K562 (cell line): ENCODE data around the gene SLC12A9. TPM values are rescaled to one million over a fixed set of nuclear protein-coding genes. Genes with fewer than 3 reads are reported as not detected.

Experiments used
- ARID1B ChIP-seq: fragments of 450-650 bp; IDR thresholded peaks from 2 replicates; pipeline ENCODE4 v1.6.1; 2016; ENCODE audit warnings: antibody characterized with exemption, mild to moderate bottlenecking, inconsistent platforms
- ATF7 ChIP-seq: fragments of 450-650 bp; IDR thresholded peaks from 2 replicates; pipeline ENCODE4 v1.7.1; 2014; ENCODE audit warnings: mild to moderate bottlenecking, moderate library complexity
- BRF1 ChIP-seq: IDR thresholded peaks from 3 replicates; pipeline ENCODE4 v1.6.1; 2011; ENCODE audit warnings: borderline replicate concordance, mild to moderate bottlenecking; ENCODE audit not compliant: insufficient read length; ENCODE audit errors: extremely low read depth
- C11orf30 ChIP-seq: fragments of 450-650 bp; IDR thresholded peaks from 2 replicates; pipeline ENCODE4 v1.6.1; 2016; ENCODE audit warnings: low read depth, mild to moderate bottlenecking
- EP400 ChIP-seq: fragments of 450-650 bp; IDR thresholded peaks from 2 replicates; pipeline ENCODE4 v1.6.1; 2017; ENCODE audit warnings: antibody characterized with exemption, mild to moderate bottlenecking, moderate library complexity
- GABPB2 ChIP-seq: fragments of 250-450 bp; sonication (Bioruptor Pico); conservative IDR thresholded peaks from 2 replicates; pipeline ENCODE4 v1.5.1; 2021; ENCODE audit warnings: mild to moderate bottlenecking
- HIVEP1 ChIP-seq: fragments of 250-450 bp; sonication (Bioruptor Pico); IDR thresholded peaks from 2 replicates; pipeline ENCODE4 v1.4.0; 2020; ENCODE audit warnings: mild to moderate bottlenecking
- KAT2B ChIP-seq: IDR thresholded peaks from one replicate; pipeline ENCODE4 v1.6.1; 2012; ENCODE audit warnings: low read depth, mild to moderate bottlenecking, control low read depth, inconsistent platforms, low read length, moderate library complexity
- MTA1 ChIP-seq: fragments of 450-650 bp; IDR thresholded peaks from 2 replicates; pipeline ENCODE4 v1.6.1; 2017; ENCODE audit warnings: borderline replicate concordance
- NR2C2 ChIP-seq, 2 experiments: fragments of 200-800 bp in 1 of 2; sonication (Bioruptor generic) in 1 of 2; sonication (generic) in 1 of 2; formaldehyde crosslinking in 1 of 2; IDR thresholded peaks; 2 replicates each; pipeline versions ENCODE4 v1.6.1 to v1.8.0; 2016 to 2022; ENCODE audit warnings: mild to moderate bottlenecking in 1 of 2, missing compliant biosample characterization in 1 of 2, missing genetic modification characterization in 1 of 2, missing genetic modification reagents in 1 of 2
- NR3C1 ChIP-seq: sonication (generic); formaldehyde crosslinking; IDR thresholded peaks from 2 replicates; pipeline ENCODE4 v1.8.1; 2022; ENCODE audit warnings: missing genetic modification reagents
- PHB2 ChIP-seq: fragments of 450-650 bp; IDR thresholded peaks from 2 replicates; pipeline ENCODE4 v1.6.1; 2017; ENCODE audit warnings: low read depth
- SMAD2 ChIP-seq: fragments of 150-350 bp; IDR thresholded peaks from 2 replicates; pipeline ENCODE4 v1.6.1; 2014; ENCODE audit warnings: low read depth, mild to moderate bottlenecking, low read length
- ZBED1 ChIP-seq: IDR thresholded peaks from 2 replicates; pipeline ENCODE4 v1.6.1; 2014
- polyA plus RNA-seq, 8 experiments: library from polyadenylated mRNA; depleted of rRNA in 4 of 8; stranded (reverse) in 5 of 8; unstranded in 3 of 8; fragments of >200 nt; fragmentation: Nextera tagmentation in 2 of 8; fragmentation: Illumina TruSeq in 1 of 8; extraction: Ambion mirVana in 2 of 8; extraction: Trizol in 1 of 8; gene quantifications; 2 replicates each; pipeline versions ENCODE4 v1.2.1 to v1.2.3, GENCODE V29; 2011 to 2014; ENCODE audit warnings: inconsistent platforms in 1 of 8, missing spikeins in 1 of 8
- total RNA-seq, 7 experiments: library from RNA; depleted of rRNA in 6 of 7; stranded (reverse); fragments of >200 nt in 6 of 7; fragmentation: Illumina TruSeq in 2 of 7; extraction: Trizol in 2 of 7; gene quantifications; 2 replicates each; pipeline versions ENCODE4 v1.2.1 to v1.2.3, GENCODE V29; 2011 to 2021; ENCODE audit warnings: low replicate concordance in 1 of 7
- TF ChIP-seq, protein P1 (sequence below): fragments of 250-450 bp; sonication (Bioruptor Pico); IDR thresholded peaks from 2 replicates; pipeline ENCODE4 v1.4.0; 2020
- TF ChIP-seq, protein P2 (sequence below): sonication (generic); formaldehyde crosslinking; IDR thresholded peaks from 2 replicates; pipeline ENCODE4 v1.8.1; 2023; ENCODE audit warnings: missing genetic modification reagents, mild to moderate bottlenecking, borderline replicate concordance
- TF ChIP-seq, protein P3 (sequence below): sonication (generic); formaldehyde crosslinking; IDR thresholded peaks from 2 replicates; pipeline ENCODE4 v1.8.0; 2022; ENCODE audit warnings: mild to moderate bottlenecking, missing genetic modification reagents
- TF ChIP-seq, protein P4 (sequence below), 2 experiments: IDR thresholded peaks; 2 replicates each; pipeline ENCODE4 v1.6.1; 2012; ENCODE audit warnings: improper control_type of control experiment in 2 of 2, low read depth in 2 of 2, low read length in 2 of 2, borderline replicate concordance in 1 of 2

The SLC12A9 gene
- total and polyA plus RNA-seq, 9 of the 15 experiments (the other 6 are each of a cell fraction or from before 2014, with no cell fraction given) = 0.06 to 20.2 (median 10.7) TPM

DNA sequence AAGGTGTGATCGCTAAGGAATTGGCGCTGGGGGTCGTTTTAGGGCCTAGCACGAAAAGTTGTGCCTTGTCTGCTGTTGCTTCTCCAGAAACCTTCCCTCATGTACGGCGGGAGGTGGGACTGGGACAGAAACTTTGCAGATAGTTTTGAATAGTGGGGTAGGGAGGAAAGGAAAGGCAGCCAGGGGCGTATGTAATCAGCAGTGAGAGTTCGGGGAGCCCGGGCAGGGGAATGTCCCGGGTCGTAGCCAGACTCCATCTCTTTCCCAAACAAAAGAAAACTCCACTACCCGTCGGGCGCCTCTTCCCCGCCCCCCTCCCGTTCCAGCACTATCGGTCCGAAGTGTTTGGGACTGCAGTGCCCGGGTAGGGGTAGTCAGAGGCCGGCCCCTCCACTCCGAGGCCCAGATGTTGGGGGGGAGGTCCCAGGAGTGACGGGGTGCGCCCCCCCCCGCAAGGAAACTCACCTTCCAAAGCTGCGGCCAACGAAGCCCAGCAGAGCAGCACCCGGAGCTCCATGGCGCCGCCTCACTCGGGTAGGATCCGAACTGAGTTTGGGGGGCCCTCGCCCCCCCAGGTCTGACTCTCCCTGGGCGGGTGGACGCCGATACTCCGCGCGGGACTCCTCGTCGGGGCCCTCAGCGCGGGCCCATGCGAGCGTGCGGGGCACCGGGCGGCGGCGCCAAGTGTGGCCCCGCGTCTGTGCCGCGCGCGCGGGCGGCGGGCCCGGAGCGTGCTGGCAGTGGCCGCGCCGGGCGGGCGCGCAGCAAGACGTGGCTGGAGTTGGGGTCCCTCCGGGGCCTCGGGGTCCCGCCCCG, 25.8 kb upstream of the SLC12A9 start (continued):
- TF ChIP-seq GABPB2 (no peak), SMAD2 (no peak), C11orf30 (no peak), KAT2B (no peak), BRF1 (no peak), EP400 (no peak), HIVEP1 (CRISPR knock-in tag) (no peak), ZBED1 (no peak), NR3C1 (CRISPR knock-in tag) (no peak), ARID1B (no peak), ATF7 (no peak), MTA1 (no peak), NR2C2 (CRISPR knock-in tag; IDR thresholded peaks at IDR 0.05) (no peak), NR2C2 (tag; IDR thresholded peaks at IDR 0.05) (no peak), PHB2 (no peak)
- TF ChIP-seq, protein P1, sequence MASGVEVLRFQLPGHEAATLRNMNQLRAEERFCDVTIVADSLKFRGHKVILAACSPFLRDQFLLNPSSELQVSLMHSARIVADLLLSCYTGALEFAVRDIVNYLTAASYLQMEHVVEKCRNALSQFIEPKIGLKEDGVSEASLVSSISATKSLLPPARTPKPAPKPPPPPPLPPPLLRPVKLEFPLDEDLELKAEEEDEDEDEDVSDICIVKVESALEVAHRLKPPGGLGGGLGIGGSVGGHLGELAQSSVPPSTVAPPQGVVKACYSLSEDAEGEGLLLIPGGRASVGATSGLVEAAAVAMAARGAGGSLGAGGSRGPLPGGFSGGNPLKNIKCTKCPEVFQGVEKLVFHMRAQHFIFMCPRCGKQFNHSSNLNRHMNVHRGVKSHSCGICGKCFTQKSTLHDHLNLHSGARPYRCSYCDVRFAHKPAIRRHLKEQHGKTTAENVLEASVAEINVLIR (CRISPR knock-in tag) = no peak
- TF ChIP-seq, protein P2, sequence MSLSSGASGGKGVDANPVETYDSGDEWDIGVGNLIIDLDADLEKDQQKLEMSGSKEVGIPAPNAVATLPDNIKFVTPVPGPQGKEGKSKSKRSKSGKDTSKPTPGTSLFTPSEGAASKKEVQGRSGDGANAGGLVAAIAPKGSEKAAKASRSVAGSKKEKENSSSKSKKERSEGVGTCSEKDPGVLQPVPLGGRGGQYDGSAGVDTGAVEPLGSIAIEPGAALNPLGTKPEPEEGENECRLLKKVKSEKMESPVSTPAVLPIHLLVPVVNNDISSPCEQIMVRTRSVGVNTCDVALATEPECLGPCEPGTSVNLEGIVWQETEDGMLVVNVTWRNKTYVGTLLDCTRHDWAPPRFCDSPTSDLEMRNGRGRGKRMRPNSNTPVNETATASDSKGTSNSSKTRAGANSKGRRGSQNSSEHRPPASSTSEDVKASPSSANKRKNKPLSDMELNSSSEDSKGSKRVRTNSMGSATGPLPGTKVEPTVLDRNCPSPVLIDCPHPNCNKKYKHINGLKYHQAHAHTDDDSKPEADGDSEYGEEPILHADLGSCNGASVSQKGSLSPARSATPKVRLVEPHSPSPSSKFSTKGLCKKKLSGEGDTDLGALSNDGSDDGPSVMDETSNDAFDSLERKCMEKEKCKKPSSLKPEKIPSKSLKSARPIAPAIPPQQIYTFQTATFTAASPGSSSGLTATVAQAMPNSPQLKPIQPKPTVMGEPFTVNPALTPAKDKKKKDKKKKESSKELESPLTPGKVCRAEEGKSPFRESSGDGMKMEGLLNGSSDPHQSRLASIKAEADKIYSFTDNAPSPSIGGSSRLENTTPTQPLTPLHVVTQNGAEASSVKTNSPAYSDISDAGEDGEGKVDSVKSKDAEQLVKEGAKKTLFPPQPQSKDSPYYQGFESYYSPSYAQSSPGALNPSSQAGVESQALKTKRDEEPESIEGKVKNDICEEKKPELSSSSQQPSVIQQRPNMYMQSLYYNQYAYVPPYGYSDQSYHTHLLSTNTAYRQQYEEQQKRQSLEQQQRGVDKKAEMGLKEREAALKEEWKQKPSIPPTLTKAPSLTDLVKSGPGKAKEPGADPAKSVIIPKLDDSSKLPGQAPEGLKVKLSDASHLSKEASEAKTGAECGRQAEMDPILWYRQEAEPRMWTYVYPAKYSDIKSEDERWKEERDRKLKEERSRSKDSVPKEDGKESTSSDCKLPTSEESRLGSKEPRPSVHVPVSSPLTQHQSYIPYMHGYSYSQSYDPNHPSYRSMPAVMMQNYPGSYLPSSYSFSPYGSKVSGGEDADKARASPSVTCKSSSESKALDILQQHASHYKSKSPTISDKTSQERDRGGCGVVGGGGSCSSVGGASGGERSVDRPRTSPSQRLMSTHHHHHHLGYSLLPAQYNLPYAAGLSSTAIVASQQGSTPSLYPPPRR (CRISPR knock-in tag) = no peak
- TF ChIP-seq, protein P3, sequence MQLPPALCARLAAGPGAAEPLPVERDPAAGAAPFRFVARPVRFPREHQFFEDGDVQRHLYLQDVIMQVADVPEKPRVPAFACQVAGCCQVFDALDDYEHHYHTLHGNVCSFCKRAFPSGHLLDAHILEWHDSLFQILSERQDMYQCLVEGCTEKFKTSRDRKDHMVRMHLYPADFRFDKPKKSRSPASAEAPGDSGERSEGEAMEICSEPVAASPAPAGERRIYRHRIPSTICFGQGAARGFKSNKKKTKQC = 0 out of 2 replicates have a peak, but pooled peaks have one; percentile 35
- TF ChIP-seq, protein P4, sequence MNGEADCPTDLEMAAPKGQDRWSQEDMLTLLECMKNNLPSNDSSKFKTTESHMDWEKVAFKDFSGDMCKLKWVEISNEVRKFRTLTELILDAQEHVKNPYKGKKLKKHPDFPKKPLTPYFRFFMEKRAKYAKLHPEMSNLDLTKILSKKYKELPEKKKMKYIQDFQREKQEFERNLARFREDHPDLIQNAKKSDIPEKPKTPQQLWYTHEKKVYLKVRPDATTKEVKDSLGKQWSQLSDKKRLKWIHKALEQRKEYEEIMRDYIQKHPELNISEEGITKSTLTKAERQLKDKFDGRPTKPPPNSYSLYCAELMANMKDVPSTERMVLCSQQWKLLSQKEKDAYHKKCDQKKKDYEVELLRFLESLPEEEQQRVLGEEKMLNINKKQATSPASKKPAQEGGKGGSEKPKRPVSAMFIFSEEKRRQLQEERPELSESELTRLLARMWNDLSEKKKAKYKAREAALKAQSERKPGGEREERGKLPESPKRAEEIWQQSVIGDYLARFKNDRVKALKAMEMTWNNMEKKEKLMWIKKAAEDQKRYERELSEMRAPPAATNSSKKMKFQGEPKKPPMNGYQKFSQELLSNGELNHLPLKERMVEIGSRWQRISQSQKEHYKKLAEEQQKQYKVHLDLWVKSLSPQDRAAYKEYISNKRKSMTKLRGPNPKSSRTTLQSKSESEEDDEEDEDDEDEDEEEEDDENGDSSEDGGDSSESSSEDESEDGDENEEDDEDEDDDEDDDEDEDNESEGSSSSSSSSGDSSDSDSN (IDR thresholded peaks at IDR 0.05; ENCODE audit: borderline replicate concordance in 1 of 2, low read depth in 2 of 2, low read length in 2 of 2) = 0 out of 4 replicates have a peak, but pooled peaks of 1 of the 2 experiments have one; percentile 27
